Activated CD4-positive, alpha-beta T cell treated with anti-CD3 and anti-CD28 coated beads for 48 hours (primary cell): ENCODE data around the gene KRTAP2-2.
"Not testable (repeated sequence)": the region's sequence is repeated elsewhere in the genome, so short reads cannot be mapped to it uniquely, and the experiment has no call there.

Source experiments
- DNase-seq: peaks from one replicate; pipeline ENCODE4 v3.0.0-alpha.2; 2020

Gene KRTAP2-2, protein sequence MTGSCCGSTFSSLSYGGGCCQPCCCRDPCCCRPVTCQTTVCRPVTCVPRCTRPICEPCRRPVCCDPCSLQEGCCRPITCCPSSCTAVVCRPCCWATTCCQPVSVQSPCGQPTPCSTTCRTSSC

DNA sequence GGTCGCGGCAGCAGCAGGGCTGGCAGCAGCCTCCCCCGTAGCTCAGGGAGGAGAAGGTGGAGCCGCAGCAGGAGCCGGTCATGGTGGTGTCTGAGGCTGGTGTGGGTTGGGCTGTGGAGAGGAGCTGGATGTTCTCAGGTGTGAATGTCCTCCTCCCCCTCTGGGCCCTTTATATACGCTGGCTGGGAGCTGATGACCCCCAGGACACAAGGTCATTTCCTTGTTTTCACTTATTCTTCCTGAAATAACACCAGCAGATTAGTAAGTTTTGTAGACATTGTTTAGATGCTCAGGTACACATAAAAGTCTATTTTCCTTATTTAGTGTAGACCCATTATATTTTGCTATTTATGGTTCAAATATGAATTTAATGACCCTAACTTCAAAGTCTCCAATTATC lies at the start of gene KRTAP2-2:
KRTAP2-2 (minus strand) TSS at position 101 of the 400 bp plus-strand sequence; CDS start at position 82, 19 bp downstream.
- not testable (repeated sequence) for DNase-seq

DNA sequence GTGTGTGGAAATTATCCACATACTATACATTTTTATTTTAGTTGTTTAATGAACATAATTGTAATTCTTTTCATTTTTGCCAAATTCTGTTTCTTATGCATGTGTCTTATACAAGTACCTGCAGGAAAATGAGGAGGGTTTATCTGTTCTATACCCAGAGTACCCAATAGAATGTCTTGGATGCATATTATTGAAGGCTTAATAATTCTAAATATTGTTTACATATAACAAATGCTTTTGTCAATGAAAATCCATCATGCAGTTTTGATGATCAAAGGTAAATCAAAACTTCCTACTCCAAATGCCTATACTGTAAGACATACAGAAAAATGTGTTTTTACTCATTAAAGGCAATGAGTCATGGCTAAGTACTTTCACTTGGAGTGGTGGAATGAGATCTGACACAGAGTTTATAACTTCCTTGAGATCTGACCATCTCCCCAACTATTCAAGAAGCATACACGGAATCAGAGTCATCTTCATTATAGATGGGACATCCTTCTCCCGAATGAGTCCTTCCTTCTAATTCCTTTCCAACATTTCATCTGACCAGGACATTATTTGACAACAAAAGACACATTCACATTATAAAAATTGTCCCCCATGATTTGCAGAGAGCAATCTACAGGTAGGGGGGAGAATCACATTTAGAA lies 49.5 kb upstream of the KRTAP2-2 start:
- not testable (repeated sequence) for DNase-seq

DNA sequence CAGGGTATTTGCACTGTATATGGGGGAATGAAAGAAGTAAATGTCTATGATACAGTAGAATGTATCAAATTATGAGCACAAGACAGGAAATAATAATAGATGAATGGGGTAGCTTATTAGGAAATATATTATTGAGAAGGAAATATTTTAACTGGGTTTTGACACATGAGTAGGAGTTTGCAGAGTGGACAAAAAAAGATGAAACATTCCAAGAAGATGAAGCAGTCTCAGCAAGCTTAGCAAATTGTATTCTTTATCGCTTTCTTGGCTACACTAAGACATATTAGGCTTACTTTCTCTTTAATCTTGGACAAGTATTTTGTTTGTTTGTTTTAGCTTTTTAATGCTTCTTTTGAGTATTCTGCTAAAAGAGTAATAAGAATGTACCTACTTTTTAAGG lies 48.9 kb upstream of the KRTAP2-2 start:
- no peak for DNase-seq

GRCh38 chr17:41101586-41102259 lies 46.7 kb upstream of the KRTAP2-2 start, which contains the start of gene KRTAP4-16:
KRTAP4-16 (minus strand) TSS chr17:41102209; CDS start chr17:41102209, 0 bp downstream.
- DNase-seq = no peak

- not testable (repeated sequence) for DNase-seq
Measured at GRCh38 chr17:41099682-41100480, 44.9 kb upstream of the KRTAP2-2 start.

DNA sequence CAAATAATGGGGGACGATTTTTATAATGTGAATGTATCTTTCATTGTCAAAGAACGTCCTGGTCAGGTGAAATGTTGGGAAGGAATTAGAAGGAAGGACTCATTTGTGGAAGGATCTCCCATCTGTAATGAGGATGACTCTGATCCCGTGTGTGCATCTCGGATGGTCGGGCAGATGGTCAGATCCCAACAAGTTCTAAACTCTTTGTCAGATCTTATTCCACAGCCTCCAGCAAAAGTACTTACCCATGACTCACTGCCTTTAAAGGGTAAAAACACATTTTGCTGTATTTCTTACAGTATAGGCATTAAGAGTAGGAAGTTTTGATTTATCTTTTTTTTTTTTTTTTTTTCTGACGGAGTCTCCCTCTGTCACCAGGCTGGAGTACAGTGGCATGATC lies 43.5 kb upstream of the KRTAP2-2 start:
- no peak for DNase-seq

GRCh38 chr17:41098042-41098441 lies 43.0 kb upstream of the KRTAP2-2 start, which contains the start of gene KRTAP4-8:
KRTAP4-8 (minus strand) TSS chr17:41098142; CDS start chr17:41098084, 58 bp downstream.
- DNase-seq = no peak

- DNase-seq = no peak
Measured at GRCh38 chr17:41096055-41096454, 41.0 kb upstream of the KRTAP2-2 start.

GRCh38 chr17:41088760-41089352 lies 33.8 kb upstream of the KRTAP2-2 start:
- not testable (repeated sequence) for DNase-seq

- not testable (repeated sequence) for DNase-seq
Measured at GRCh38 chr17:41084100-41084856, 29.2 kb upstream of the KRTAP2-2 start, which contains the start of gene KRTAP4-7. KRTAP4-7 (plus strand) TSS chr17:41084150; CDS start chr17:41084207, 57 bp downstream.

GRCh38 chr17:41083427-41083826 lies 28.4 kb upstream of the KRTAP2-2 start:
- DNase-seq = not testable (repeated sequence)

- DNase-seq = no peak
Measured at GRCh38 chr17:41082626-41083025, 27.6 kb upstream of the KRTAP2-2 start.

DNA sequence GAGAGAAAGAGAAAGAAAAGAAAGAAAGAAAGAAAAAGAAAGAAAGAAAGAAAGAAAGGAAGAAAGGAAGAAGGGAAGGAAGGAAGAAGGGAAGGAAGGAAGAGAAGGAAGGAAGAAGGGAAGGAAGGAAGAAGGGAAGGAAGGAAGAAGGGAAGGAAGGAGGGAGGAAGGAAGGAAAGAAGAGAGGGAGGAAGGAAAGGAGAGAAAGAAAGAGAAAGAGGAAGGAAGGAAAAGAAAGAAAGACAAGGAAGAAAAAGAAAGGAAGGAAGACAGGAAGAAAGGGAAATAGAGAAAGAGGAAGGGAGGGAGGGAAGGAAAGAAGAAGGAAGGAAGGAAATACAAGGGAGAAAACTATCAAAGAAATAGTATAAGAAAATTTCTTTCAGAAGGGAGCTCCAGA lies 21.8 kb upstream of the KRTAP2-2 start:
- DNase-seq = no peak

DNA sequence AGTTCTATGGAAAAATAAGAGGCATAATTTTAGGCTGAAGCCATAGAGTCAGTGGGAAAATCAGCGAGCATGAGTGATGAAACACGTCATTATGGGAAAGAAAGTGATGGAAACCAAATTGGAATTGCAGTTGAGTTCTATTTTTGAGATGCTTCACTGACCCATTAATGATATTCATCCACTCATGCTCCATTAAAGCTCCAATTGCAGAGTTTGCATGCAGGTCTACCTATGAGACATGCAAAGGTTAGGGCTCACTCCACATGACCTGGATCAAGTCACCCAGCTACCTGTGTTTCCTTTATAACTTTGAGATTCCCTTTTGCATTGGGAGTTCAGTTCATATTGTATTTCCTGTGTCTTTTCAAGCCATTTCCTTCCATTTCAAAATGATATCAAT lies 18.6 kb upstream of the KRTAP2-2 start:
- no peak for DNase-seq

GRCh38 chr17:41071606-41072360 lies 16.8 kb upstream of the KRTAP2-2 start:
- DNase-seq = no peak

- DNase-seq = no peak
Measured at GRCh38 chr17:41069031-41069430, 14.0 kb upstream of the KRTAP2-2 start.

GRCh38 chr17:41067281-41067680 lies 12.3 kb upstream of the KRTAP2-2 start:
- no peak for DNase-seq

DNA sequence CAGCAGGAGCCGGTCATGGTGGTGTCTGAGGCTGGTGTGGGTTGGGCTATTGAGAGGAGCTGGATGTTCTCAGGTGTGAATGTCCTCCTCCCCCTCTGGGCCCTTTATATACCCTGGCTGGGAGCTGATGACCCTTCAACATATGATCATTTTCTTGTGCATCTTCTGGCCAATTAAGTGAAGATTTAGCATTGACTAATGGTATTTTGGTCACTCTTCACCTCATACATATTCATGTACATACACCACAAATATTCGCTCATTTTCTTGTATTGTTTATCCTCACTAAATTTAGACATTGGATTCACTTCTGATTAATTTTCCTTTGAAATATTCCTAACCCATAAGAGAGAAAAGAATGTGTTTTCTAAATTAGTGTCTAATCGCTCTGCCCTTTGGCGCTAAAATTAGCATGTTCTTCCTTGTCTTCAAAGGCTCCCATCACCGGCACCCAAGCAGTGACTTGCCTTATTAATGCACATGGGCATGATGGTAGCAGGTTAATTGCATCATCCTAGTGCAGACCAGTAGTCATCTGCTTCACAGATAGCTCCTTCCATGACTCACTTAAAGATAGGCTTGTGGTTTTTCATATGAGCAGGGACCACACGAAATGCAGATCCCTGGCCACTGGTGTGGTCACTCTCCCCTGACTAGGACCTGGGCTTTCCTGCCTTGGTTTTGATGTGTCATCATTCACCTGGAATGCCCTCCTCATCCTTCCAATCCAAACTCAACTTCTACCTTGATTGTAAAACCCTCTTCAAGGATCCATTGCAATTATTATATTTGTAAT lies 11.0 kb upstream of the KRTAP2-2 start, which contains the start of gene KRTAP2-4:
KRTAP2-4 (minus strand) TSS at position 51 of the 796 bp plus-strand sequence; CDS start at position 17, 34 bp downstream.
- no peak for DNase-seq

- not testable (repeated sequence) for DNase-seq
Measured at GRCh38 chr17:41065016-41065689, 10.1 kb upstream of the KRTAP2-2 start.
